ENCODE results near the gene ST6GAL1. TPM values are rescaled to one million over a fixed set of nuclear protein-coding genes. Genes with fewer than 3 reads are reported as not detected.
A peak's percentile ranks its signal among the peaks of the same experiment; 100 is the strongest.

Gene ST6GAL1
- total and polyA plus RNA-seq, 11 donors, result 19.4 to 120 (median 69.9) TPM

GRCh38 chr3:187027531-187028278 is 97.4 kb downstream of the ST6GAL1 start:
- H3K27ac ChIP-seq, result peak overlapping the region in 1 of 12 donors; percentile 78
- TF ChIP-seq POLR2A (IDR thresholded peaks at IDR 0.05), result no peak
- no peak for TF ChIP-seq CTCF (IDR thresholded peaks at IDR 0.05)
- H3K4me1 ChIP-seq, result peaks cover 0 to 87% (median 20%) of the 10 kb centered on the region in 12 donors
- intact Hi-C loops (cut with DNase I), result no loop called here
- ATAC-seq (no peak), DNase-seq (no peak)
- peaks cover 0 to 3% (median 0%) of the 10 kb centered on the region in 12 donors for H3K9me3 ChIP-seq
- WGBS, 4 donors, result 82 to 91% (median 88%) methylated on average over 8 of the region's 8 CpGs
- no peaks in the 10 kb centered on the region for H3K27me3 ChIP-seq
- no peaks in the 10 kb centered on the region for H3K36me3 ChIP-seq
- peak overlapping the region in 1 of 12 donors; percentile 41 for H3K4me3 ChIP-seq

GRCh38 chr3:187031934-187032333 is 101.6 kb downstream of the ST6GAL1 start:
- peaks cover 0 to 62% (median 16%) of the 10 kb centered on the region in 12 donors for H3K4me1 ChIP-seq
- no peak for ATAC-seq
- intact Hi-C loops (cut with DNase I), result no loop called here

GRCh38 chr3:187036394-187036793 is 106.1 kb downstream of the ST6GAL1 start:
- Histone ChIP-seq H3K36me3 (peaks cover 0 to 19% (median 9%) of the 10 kb centered on the region in 9 donors), H3K4me3 (no peak overlapping the region), H3K9me3 (peaks cover 0 to 24% (median 5%) of the 10 kb centered on the region in 12 donors), H3K27me3 (no peaks in the 10 kb centered on the region), H3K27ac (no peak overlapping the region), H3K4me1 (peaks cover 0 to 34% (median 19%) of the 10 kb centered on the region in 12 donors)
- WGBS, 4 donors, result 90 to 100% (median 98%) methylated on average over 1 of the region's 1 CpG
- intact Hi-C loops (cut with DNase I), result no loop called here
- DNase-seq, result no peak
- ATAC-seq, result no peak
- TF ChIP-seq POLR2A (IDR thresholded peaks at IDR 0.05) (no peak), CTCF (IDR thresholded peaks at IDR 0.05) (no peak)

More at GRCh38 chr3:187031934-187032333, 101.6 kb downstream of the ST6GAL1 start:
- TF ChIP-seq CTCF (IDR thresholded peaks at IDR 0.05) (no peak), POLR2A (IDR thresholded peaks at IDR 0.05) (no peak)
- peaks cover 0 to 24% (median 5%) of the 10 kb centered on the region in 12 donors for H3K9me3 ChIP-seq
- H3K4me3 ChIP-seq, result no peak overlapping the region
- peak overlapping the region in 1 of 12 donors; percentile 25 for H3K27ac ChIP-seq
- H3K27me3 ChIP-seq, result no peaks in the 10 kb centered on the region
- DNase-seq, result no peak
- H3K36me3 ChIP-seq, result no peaks in the 10 kb centered on the region

GRCh38 chr3:187039100-187039722 is 108.9 kb downstream of the ST6GAL1 start:
- intact Hi-C loops (cut with DNase I), result no loop called here
- Histone ChIP-seq H3K4me3 (no peak overlapping the region), H3K27ac (peak overlapping the region in 7 of 12 donors; percentile 7 to 87 (median 32)), H3K4me1 (peaks cover 3 to 50% (median 32%) of the 10 kb centered on the region in 12 donors), H3K27me3 (no peaks in the 10 kb centered on the region), H3K36me3 (peaks cover 0 to 33% (median 24%) of the 10 kb centered on the region in 9 donors), H3K9me3 (peaks cover 0 to 23% (median 5%) of the 10 kb centered on the region in 12 donors)
- TF ChIP-seq CTCF (IDR thresholded peaks at IDR 0.05) (no peak), POLR2A (IDR thresholded peaks at IDR 0.05) (no peak)
- peak in 3 of 4 donors; percentile 55 to 67 (median 64) for ATAC-seq
- no peak for DNase-seq
- 62 to 79% (median 69%) methylated on average over 10 of the region's 10 CpGs for WGBS, 4 donors

Data from heart left ventricle (tissue), 16 donors.